ENCODE results near the gene BRSK2.
A peak's percentile ranks its signal among the peaks of the same experiment; 100 is the strongest.
"Not testable (repeated sequence)": the region's sequence is repeated elsewhere in the genome, so short reads cannot be mapped to it uniquely, and the experiment has no call there.

BRSK2 gene

DNA sequence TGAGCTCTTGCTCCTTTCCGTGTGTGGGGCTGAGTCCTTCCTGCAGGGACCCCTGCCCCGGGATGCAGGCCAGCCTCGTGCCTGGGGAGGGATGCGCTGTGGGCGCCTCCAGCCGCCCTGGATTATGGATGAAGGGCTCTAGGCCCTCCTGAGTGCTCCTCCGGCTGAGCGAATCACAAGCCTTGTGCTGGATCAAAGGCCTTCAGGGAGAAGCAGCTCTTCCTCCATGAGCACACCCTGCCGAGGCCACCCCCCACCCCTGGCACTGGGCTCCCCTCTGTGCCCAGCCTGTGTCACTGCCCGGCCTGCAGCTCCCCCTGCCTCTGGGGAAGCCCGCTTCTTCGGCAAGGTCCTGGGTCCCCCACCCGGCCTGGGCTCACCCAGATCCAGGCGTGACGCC lies 43.8 kb downstream of the BRSK2 start:
- DNase-seq: no peak

DNA sequence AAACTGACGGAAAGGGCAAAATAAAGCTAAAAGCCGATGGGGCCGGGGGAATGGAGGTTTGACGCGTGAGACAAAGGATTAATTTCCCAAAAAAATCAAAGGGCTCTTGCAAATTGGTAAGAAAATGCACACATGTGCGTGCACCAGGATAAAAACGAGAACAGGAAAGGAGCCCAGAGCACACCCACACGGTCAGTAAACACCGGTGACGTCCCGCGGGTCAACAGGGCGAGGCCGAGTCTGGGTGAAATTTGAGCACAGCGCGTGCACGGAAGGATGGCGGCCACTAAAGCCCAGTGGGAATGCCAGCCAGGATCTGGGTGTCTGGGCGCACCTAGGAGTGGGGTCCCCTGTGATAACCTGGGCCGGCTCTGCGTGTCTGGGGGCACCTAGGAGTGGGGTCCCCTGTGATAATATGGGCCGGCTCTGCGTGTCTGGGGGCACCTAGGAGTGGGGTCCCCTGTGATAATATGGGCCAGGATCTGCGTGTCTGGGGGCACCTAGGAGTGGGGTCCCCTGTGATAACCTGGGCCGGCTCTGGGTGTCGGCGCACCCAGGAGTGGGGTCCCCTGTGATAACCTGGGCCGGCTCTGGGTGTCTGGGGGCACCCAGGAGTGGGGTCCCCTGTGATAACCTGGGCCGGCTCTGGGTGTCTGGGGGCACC lies 44.4 kb downstream of the BRSK2 start:
- DNase-seq: no peak

DNA sequence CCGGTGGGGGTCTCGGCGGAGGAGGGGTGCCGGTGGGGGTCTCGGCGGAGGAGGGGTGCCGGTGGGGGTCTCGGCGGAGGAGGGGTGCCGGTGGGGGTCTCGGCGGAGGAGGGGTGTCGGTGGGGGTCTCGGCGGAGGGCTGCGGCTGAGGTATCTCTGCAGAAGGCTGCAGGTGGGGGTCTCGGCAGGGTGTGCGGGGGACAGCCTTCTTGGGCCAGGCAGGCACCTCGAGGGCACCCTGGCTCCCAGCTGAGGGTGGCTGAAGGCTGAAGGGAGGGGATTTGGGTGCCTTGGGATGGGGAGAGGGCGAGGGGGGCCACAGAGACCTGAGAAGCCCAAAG lies 45.7 kb downstream of the BRSK2 start:
- DNase-seq: not testable (repeated sequence)

DNA sequence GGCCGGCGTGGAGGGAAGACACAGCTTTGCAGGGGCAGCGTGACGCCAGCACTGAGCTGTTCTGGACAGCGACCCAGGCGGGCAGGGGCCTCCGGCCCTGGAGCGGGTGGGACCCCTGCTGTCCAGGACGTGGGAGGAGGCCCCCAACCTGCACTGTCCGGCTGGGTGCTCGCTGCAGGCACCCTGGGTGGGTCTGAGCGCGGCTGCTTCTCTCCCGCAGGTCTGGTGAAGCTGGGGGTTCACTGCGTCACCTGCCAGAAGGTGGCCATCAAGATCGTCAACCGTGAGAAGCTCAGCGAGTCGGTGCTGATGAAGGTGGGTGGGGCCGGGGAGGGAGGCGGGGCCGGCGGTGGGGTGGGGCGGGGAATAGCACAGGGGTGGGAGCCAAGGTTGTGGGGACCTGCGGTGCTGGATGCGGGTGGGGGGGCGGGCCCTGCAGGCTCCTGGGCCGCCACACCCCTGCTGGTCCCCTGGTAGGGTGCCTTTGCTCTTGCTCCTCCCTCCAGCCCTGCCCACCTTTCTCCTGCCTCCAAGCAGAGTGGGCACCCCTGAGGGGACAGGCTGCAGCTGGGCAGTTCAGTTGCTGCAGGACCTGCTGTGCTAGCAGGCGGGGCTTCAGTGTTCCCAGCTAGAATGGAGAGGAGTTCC lies 46.2 kb downstream of the BRSK2 start:
- DNase-seq: no peak

DNA sequence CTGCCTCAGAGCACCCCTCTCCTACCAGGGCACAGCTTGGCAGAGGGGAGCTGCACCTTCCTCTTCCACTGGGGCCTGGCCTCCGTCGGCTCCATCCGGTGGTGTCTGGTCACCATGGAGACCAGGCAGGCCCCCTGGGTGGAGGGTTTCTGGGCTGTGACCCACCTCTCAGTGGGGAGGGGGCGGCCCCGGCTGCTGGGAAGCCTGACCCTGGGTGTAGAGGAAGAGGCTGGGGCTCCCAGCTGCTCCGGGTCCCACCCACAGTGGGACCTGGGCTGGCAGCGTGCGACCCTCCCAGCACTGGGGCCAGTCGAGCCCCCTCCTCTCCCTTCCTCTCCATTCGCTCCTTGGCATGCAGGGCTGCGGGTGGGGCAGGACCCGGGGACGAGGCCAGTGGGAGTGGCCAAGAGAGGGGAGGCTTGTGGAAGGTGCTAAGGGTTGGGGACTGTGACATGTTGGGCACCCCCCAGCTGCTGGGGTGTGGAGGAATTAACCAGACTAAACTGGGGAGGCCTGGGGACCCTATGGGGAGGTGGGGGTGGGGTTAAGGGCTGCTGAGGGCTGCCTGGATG lies 46.8 kb downstream of the BRSK2 start:
- DNase-seq: no peak

DNA sequence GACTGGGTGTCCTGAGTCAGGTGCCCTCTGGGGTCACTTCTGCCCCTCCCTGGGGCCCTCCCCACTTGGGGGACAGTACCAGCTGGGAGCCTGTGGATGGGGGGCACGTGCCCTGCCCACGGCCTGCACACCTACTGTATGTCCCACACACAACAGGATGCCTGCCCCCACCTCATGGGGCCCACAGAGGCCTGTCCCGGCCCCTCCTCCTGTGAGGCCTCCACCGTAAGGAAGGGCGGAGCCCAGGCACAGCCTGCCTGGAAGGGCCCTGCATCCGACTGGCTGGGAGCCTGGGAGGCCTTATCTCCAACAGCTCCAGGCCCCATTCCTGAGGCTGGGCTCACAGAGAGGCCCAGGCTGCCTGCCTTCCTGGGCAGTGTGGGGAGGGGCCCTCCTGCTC lies 47.8 kb downstream of the BRSK2 start:
- no peak for DNase-seq

DNA sequence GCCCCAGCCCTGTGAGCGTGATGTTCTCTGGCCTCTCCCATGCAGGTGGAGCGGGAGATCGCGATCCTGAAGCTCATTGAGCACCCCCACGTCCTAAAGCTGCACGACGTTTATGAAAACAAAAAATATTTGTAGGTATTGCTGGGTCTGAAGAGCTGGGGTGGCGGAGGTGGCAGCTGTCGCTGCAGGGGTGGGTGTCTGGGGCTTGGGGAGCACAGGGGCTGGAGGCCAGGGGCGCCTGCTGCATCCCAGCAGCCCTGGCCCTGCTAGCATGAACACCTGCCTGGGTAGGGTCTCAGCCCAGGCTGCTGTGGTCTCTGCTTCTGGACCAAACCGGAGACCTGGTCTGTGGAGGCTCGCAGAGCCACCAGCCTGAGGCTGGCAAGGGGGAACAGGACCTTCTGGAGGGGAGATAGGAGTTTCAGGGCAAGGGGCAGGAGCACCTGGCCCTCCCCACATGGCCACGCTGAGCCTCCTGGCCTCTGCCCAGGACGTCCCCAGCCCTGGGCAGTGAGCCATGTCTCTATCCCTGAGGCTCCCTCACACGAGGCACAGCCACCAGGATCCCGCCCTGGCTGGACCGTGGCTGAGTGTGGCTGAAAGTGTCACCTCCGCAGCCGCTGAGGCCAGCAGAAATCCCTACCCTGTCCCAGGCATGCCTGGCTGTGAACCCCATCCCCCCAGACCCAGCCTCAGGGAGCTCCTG lies 48.7 kb downstream of the BRSK2 start:
- DNase-seq: no peak

DNA sequence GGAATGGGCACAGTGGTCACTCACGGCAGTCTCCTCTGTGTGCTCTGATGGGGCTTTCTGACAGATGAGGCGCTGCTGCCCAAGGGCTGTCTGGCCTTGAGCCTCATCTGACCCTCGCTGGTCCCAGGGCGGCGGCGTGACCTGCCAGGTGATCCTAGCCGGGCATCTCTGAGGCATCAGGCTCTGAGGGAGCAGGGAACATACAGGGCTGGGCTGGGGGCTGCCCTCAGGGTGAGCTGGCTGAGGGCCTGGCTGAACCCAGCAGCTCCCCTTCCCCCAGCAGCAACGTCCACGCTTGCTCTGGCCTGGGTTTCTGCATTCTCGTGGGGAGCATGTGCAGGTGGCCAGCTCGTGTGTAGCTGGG lies 49.2 kb downstream of the BRSK2 start:
- DNase-seq: no peak

DNA sequence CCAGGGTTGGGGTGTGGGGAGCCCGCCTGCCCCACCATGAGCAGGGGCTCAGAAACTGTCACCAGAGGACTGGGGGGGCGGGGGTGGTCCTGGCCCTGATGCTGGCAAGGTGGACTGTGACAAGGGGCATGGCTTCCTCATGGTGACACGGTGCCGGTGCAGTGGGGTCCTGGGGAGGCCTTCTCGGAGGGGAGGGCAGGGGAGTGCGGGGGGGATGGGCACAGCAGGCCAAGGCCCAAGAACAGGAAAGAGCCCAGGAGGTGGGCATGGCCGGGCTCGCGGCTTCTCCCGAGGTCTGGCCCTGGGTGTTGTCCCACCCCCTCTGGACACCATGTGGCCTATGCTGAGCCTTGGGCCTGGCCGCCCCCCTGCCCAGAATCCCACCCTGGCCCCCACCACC lies 49.6 kb downstream of the BRSK2 start:
- DNase-seq: no peak

DNA sequence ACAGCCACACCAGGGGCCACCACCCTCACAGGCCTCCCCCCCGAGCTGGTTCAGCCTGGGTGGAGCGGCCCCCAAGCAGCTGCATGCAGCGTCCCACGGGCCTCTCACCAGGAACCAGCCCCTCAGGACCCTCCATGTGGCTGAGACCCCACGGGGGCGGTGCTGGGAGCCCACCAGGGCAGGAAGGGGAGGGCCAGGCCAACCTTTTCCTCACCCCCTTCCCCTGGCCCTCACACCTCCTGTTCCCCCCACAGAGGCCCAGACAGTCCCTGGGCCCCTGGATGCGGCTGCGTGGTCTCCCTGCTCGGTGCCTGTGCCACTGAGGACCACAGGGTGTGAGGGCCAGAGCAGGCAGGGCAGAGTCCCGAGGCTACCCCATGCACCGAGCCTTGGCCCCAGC lies 50.3 kb downstream of the BRSK2 start:
- DNase-seq: no peak

DNA sequence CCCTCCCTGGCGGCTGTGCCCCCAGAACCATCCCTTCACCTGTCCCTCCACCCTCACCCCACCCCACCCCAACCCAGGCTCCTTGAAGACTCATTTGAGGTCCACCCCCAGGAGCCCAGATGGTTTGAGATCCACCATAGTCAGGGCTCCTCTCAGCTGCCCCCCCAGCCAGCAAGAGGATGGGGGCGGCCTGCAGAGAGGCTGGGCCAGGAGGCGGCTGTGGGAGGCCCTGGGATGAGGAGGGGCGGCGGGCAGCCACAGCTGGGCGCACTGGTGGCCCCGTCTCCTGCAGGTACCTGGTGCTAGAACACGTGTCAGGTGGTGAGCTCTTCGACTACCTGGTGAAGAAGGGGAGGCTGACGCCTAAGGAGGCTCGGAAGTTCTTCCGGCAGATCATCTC lies 50.8 kb downstream of the BRSK2 start:
- DNase-seq: no peak

DNA sequence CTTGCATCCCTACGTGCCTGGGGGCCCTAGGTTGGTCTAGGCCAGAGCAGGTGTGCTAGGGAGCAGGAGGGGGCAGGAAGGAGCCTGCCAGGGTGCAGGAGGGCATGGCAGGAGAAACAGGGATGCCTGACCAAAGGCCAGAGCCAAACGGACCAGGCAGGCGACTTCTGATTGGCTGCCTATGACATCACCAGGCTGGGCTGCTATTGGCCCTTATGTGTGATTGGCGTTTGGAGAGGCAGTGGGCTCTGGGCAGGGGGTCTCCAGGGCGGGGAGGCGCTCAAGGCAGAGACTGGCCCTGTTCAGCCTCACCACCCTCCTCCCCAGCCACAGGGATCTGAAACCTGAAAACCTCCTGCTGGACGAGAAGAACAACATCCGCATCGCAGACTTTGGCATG lies 52.4 kb downstream of the BRSK2 start:
- peak in 8 of 56 donors; percentile 4 to 36 (median 12) for DNase-seq

DNA sequence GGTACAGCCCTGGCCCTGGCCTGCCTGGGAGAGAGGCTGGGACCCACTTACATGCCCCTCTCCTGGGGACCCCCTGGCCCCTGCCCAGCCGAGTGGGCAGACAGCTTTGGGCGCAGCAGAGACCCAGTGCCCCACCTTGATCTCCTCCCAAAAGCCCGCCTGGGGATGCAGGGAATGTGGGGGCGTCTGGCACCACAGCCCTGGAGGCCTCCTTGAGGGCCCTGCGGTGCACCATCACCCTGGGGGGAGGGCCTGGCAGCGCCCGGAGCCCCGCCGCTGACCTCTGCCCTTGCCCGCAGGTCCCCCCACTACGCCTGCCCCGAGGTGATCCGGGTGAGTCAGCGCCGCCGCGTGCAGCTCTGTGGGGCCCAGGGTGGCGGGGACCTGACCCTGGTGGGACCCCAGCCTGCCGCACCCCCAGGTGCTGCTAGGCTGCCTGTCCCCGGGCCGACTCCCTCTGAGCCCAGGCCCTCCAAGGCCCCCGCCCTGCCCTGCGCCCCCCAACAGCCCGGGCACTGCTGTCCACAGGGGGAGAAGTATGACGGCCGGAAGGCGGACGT lies 53.2 kb downstream of the BRSK2 start:
- DNase-seq: no peak

DNA sequence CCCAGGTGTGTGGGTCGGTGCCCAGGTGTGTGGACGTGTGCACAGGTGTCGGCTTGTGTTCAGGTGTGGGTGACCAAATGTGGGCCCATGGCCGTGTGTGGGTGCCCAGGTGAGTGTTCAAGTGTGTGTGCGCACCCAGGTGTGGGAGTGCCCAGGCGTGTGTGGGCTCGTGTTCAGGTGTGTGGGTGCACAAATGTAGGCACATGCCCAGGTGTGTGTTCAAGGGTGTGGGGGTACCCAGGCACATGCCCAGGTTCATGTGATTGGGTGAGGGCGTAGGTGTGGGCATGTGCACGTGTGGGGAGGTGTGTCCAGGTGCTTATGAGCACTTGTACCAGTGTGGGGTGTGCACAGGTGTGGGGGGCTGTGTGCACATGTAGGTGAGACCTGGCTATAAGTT lies 54.0 kb downstream of the BRSK2 start:
- no peak for DNase-seq

DNA sequence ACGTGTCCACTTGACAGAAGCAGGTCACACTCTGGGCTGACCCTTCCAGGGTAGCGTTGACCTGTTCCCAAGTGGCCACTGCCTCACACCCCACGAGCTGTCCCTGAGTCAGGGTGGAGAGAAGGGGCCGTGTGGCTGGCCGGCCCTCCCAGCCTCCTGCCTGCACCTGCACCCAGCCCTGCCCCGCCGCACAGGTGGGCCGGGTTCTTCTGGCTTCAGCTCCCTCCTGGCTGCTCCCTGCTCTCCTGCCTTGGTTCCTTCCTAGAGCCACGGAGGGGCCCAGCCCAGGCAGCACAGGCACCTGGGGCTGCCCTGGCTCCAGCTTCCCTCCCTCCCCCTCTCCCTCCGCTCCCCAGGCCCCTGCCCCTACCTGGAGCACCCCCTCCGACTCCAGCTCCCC lies 54.6 kb downstream of the BRSK2 start:
- DNase-seq: no peak

DNA sequence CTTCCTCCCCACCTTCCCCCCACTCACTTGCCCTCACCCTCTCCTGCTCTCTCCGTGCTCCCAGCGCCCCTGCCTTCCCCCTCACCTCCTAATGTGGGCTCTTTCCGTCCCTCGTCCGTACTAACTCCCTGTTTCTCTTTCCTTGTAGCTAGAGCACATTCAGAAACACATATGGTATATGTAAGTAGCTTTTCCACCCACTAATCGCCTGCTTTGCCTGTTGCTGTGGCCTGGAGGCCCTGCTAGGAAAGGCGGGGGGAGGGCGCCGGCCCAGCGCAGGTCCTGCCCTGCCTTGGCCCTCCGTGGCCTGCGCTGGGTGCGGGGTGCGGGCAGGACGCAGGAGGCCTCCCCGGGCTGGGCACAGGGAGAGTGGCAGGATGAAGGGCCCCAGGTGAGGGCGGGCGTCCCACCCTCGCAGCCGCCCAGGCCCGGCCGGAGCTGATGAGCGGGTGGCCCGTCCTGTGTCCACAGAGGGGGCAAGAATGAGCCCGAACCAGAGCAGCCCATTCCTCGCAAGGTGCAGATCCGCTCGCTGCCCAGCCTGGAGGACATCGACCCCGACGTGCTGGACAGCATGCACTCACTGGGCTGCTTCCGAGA lies 55.2 kb downstream of the BRSK2 start:
- DNase-seq: no peak

DNA sequence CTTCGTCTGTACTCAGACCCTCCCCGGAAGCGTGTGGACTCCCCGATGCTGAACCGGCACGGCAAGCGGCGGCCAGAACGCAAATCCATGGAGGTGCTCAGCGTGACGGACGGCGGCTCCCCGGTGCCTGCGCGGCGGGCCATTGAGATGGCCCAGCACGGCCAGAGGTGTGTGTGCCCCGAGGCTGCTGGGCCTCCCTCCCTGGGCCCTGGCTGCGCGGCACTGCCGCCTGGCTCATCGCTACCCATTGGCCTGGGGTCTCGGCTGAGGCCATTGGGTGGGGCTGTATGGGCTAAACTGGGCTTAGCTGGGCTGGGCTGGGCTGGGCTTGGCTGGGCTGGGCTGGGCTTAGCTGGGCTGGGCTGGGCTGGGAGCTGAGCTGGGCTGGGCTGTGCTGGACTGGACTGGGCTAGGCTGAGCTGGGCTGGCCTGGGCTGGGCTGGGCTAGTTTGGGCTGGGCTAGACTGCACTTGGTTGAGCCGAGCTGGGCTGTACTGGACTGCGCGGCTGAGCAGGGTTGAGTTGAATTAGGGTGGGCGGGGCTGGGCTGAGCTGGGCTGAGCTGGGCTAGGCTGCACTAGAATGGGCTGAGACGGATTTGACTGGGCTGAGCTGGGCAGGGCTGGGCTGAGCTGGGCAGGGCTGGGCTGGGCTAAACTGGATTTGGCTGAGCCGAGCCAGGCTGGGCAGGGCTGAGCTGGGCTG lies 56.2 kb downstream of the BRSK2 start:
- DNase-seq: no peak

DNA sequence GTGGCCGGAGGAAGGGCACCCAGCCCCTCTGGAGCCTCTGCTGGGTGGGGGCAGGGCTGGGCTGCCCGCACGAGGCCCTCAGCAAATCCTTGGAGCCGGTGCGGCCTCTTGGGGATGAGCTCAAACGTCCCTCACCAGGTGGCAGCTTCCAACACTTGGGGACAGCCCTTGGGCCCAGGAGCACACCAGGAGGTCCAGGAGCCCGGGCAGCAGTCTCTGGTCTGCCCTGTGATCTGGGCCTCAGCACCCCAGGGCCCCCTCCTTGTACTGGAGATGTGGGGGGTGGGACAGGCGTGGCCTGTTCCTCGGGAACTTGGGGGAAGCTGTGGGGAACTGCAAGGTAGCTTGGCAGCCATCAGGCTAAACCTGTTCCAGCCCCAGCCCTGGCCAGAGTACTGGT lies 56.9 kb downstream of the BRSK2 start:
- DNase-seq: no peak

DNA sequence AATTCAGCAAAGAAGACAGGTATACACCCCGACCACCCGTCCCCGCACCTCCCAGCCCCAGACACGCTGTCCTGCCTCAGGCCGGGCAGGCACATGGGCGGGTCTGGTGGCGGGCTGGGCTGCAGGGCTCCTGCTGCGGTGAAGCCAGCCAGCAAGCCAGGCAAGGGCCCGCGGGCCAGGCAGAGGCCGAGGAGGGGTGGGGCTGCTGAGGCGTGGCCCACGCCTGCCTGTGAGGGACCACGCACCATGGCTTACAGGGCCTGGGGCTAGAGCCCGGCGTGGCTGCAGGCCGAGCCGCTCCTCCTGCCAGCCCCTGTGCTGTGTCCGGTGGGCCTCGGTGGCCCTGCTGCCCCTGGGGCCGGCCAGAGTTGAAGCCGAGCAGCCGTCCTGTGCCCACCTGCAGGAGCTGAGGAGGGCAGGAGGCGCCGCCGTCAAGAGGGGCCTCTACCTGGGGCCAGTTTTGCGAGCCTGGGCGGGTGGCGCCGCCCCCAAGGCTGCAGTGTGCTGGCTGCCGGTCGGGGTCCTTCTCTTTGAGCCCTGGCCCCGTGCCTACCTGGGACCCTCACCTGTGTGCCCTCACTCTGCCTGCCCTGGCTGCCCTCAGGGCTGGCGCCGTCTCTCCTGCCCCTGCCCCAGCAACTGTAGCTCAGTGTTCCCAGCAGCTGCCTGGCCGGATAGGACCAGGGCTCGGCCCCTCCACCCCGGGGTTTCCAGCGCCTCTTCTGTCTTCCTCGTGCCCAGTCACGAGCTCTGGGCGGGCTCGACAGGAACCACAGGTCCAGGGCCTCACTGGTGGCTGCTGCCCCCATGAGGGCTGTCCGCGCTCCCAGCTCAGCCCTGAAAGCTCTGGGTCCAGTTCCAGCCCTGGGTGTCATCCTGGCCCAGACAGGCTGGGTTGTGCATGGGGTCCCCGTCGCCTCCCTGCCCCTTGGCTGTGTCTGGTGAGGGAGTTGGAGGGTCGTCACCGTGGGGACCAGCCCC lies 58.4 kb downstream of the BRSK2 start:
- DNase-seq: peak in 23 of 56 donors; percentile 15 to 71 (median 34)

DNA sequence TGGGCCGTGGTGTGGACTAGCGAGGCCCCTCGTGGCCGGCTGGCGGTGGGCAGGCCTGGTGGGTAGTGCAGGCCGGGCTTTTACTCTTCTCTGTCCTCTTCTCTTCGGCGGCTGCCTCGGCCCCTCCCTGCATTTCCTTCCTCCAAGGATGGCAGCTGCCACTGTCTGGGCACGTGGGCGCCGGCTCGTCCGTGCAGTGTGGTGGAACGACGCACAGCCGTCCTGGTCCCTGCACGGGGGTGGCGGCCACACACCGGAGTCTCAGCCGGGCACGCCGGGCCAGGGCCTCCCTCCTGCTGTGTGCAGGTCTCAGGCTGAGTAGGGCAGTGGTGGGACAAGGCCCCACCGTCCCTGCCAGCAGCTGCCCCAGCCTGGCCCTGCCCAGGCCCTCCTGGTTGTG lies 59.1 kb downstream of the BRSK2 start:
- DNase-seq: no peak

Measured in nucleus accumbens (tissue), 56 donors.